ENCODE measurements around the gene MAP7.
"Not testable (repeated sequence)": the region's sequence is repeated elsewhere in the genome, so short reads cannot be mapped to it uniquely, and the experiment has no call there.

The MAP7 gene

DNA sequence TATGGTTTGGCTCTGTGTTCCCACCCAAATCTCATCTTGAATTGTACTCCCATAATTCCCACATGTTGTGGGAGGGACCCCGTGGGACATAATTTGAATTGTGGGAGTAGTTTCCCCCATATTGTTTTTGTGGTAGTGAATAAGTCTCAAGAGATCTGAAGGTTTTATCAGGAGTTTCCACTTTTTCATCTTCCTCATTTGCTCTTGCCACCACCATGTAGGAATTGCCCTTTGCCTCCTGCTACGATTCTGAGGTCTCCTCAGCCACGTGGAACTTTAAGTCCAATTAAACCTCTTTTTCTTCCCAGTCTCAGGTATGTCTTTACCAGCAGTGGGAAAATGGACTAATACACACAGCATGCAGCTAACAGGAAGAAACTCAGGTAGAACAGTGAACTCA is 151.8 kb downstream of the MAP7 start:
- no peak for DNase-seq (ENCODE audit: low read depth in 4 of 4, low spot score in 1 of 4)

DNA sequence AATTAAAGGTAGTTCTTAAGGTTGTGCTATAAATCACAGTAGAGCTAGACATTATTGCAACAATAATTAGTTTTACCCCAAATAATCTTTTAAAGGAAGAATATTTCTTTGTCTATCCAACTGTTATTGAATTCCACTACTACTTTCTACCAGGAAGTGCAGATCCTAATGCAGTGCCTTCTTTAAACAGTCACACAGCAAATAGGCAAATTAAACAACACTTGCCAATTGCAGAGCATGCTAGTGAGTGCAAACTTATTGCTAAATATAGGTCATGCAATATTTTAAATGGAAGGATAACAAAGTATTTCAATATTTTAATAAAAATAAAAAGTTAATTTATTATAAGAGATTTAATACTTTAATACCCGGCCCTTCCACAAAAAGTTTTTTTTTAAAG is 153.3 kb downstream of the MAP7 start:
- DNase-seq (ENCODE audit: low read depth in 4 of 4, low spot score in 1 of 4): no peak

- not testable (repeated sequence) for DNase-seq (ENCODE audit: low read depth in 4 of 4, low spot score in 1 of 4)
Measured at GRCh38 chr6:136390959-136391358, 159.3 kb downstream of the MAP7 start.

- DNase-seq (ENCODE audit: low read depth in 4 of 4, low spot score in 1 of 4): no peak
Measured at GRCh38 chr6:136387316-136387715, 162.9 kb downstream of the MAP7 start.

DNA sequence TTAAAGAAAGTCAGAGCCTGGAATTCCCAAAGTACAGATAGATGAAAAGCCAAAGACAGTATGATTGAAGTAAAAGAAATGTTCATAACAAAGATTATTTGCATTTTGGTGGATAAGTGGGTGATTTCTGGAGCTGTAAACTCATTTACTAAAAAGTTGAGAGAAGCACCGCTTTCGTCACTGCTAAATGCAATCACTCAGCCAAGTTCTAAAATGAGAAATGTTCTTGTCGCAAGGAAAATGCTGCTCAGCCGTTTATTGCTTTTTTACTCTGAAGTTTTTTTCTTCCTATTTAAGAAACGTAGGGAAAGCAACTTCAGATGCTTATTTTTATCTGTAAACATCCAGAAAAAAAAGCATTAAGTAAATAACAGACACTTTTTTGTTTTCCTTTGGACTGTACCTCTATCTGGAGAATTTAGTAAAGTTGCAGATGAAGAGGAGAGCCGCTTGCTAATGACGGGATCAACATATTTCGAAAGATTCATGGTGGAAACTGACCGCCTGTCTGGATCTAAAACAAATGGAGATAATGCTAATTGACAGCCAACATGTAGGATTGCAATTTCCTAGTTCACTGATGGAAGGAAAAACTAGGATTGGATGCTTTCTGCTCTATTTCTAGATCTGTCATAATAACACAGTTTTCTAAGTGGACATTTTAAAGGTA is 166.8 kb downstream of the MAP7 start:
- no peak for DNase-seq (ENCODE audit: low read depth in 4 of 4, low spot score in 1 of 4)

DNA sequence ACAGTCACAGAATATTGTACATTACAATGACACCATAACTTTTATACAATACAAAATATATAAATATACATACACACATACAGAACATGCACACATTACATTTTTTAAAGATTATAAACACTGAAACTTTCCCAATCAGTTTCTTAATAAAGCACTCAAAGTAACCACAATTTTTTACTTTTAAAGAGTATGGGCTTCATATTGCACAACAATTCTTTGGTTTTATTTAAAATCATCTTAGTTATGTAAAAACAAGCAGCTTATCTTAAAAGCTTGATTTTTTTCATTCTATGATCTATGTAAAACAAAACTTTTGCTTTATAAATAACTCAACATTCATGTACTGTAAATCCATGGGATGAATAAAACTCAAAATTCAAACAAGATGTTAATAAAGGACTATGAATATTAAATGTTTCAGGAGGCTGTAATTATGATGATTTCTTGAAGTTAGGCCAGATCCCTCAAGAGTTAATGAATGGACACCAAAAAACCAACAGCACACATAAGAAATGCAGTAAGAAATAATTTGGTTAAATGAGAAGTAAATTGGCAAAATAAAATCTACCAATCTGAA is 167.5 kb downstream of the MAP7 start:
- DNase-seq (ENCODE audit: low read depth in 4 of 4, low spot score in 1 of 4): no peak

GRCh38 chr6:136378888-136379287 is 171.3 kb downstream of the MAP7 start:
- no peak for DNase-seq (ENCODE audit: low read depth in 4 of 4, low spot score in 1 of 4)

- not testable (repeated sequence) for DNase-seq (ENCODE audit: low read depth in 4 of 4, low spot score in 1 of 4)
Measured at GRCh38 chr6:136375836-136376235, 174.4 kb downstream of the MAP7 start.

DNA sequence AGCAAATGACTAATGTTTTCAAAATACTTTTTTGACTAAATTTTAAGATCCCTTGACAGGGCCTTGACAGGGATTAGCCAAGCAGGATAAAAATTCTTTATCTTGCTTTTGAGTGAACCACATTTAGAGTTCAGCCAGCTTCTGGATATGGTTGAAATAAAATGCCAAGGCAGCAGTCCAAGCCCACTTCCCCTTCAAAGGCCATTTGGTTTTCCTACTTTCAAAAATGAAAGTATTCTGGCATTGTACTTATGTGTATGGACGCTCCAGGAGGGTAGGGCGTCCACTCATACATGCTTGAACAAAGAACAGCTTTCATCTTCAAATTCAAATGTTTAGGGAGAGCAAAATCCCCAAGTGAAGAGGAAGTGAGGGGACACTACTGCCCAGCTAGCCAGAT is 178.3 kb downstream of the MAP7 start:
- DNase-seq (ENCODE audit: low read depth in 4 of 4, low spot score in 1 of 4): no peak

DNA sequence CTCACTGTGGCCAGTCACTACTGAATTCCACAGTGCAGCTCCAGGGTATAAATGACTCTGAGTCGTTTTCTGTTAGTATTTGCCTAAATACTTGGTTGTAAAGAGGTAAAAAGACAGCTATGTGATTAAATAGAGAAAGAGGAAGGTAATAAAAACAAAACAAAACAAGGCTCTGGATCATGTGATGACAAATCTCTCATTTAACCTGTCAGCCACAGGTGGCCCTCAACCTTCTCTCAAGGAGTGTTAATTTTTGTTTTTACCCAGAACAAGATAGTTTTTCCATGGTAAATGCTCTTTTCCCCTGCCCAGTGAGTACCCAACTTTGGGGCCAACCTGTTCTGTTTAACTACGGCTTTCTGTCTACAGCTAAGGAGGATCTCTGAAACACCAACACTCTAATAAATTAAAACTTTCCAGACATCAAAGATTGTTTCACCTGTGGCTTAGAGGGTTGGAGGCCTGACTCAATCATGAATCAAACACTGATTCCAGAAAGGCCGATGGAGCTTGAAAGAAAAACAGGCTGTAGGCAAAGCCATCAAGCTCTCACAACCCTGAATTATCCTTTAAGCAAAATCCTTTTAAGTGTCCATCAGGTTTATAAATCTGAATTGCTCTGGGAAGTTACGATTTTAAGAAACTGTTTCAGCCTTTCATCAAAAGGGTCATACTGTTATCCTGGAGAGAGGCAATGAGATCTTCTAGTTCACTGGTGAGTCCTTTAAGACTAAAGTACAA is 179.1 kb downstream of the MAP7 start:
- no peak for DNase-seq (ENCODE audit: low read depth in 4 of 4, low spot score in 1 of 4)

DNA sequence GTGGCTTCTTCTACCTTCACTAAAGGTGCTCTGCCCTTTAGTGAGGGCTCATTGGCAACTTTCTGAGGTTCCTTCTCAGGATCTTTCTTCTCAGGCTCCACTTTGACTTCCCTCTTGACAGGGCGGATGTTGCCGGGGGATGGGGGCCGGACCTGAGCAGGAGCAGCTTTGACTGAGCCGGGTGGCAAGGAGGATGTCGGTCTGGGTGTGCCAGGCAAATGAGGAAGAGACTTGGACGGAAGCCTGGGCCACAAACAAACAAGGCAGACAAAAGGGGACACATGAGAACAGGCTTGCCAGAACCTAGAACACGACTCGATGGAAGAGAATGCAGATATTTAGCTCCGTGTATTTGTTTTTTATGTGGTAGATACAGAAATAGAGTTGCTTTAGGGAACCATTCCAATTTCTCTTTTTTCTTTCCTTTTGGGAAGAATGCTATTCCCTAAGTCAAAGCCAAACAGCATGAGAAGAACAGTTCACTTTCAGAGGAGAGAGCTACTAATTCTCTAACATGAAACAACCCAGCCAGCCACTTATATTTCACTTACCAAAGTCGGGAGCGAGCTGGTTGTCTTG is 184.4 kb downstream of the MAP7 start:
- DNase-seq (ENCODE audit: low read depth in 4 of 4, low spot score in 1 of 4): peak in 1 of 4 experiments; percentile 4

GRCh38 chr6:136362421-136363356 is 187.5 kb downstream of the MAP7 start:
- DNase-seq (ENCODE audit: low read depth in 4 of 4, low spot score in 1 of 4): no peak

DNA sequence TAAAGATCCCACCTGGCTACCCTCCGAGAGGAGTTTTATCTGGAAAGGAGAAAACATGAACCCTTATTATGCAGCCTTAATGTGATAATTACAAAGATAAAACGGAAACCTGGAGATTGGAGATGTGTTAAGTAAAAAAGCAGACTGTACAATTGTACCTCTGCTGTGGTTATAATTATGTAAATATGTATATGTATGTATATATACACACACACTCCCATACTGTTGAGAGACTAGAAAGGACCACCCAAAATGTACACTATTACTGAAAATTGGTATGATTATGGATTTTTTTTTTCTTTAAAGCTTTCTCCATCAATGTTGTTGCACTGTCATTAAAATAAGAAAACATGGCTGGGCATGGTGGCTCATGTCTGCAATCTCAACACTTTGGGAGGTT is 188.4 kb downstream of the MAP7 start:
- no peak for DNase-seq (ENCODE audit: low read depth in 4 of 4, low spot score in 1 of 4)

- DNase-seq (ENCODE audit: low read depth in 4 of 4, low spot score in 1 of 4): no peak
Measured at GRCh38 chr6:136360783-136361182, 189.4 kb downstream of the MAP7 start.

DNA sequence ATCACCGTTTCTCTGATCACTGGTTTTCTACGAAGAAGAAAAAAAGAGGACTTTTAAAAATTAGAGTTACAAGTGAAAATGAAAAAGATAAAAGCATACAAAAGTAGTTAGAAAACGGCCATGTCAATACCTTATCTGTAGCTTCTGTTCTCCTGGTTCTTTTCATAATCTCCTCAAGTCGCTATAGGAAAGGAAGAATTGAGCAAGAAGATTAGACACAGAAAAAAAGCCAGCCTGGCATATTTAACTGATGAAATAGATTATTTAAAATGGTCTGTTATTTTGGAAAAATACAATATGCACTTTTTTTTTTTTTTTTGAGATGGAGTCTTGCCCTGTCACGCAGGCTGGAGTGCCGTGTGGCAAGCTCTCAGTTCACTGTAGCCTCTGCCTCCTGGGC is 190.4 kb downstream of the MAP7 start:
- DNase-seq (ENCODE audit: low read depth in 4 of 4, low spot score in 1 of 4): no peak

GRCh38 chr6:136351518-136352110 is 198.6 kb downstream of the MAP7 start:
- DNase-seq (ENCODE audit: low read depth in 4 of 4, low spot score in 1 of 4): no peak

GRCh38 chr6:136350914-136351313 is 199.3 kb downstream of the MAP7 start:
- no peak for DNase-seq (ENCODE audit: low read depth in 4 of 4, low spot score in 1 of 4)

- DNase-seq (ENCODE audit: low read depth in 4 of 4, low spot score in 1 of 4): no peak
Measured at GRCh38 chr6:136347847-136348246, 202.4 kb downstream of the MAP7 start.

DNA sequence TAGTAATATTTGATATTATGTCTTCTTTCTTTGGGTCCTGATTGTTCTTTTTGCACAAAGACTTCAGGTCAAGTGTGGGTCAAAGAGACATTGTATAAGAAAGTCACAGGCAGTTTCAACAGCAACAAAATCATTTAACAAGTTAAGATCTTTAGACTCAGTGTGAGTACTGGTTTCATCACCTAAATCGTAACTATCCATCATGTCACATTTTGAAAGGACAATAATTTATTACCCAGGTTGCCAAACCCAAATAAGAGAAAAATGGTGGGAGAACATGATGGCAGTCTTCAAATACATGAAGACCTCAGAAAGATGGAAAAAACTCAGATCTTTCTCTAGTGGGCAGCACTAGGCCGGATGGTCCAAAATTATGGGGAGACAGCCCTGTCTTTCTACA is 205.1 kb downstream of the MAP7 start:
- DNase-seq (ENCODE audit: low read depth in 4 of 4, low spot score in 1 of 4): no peak

DNA sequence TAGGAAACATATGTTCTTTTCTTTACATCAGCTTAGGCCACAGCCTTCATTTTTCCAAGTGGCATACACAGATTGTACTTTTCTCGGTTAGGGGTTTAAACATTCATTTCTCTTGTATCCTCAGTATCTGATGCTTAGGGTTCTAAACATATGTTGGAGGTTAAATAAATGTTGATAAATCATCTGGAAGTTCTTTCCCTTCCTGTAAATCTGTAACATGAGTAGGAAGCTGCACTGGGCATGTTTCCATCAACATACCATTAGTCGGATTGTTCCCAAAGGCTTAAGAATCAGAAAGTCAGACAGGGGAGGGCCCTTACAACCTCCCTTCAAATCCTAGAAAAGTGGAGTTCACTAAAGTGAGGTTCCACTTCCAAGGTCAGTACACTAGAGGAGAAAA is 205.8 kb downstream of the MAP7 start:
- DNase-seq (ENCODE audit: low read depth in 4 of 4, low spot score in 1 of 4): no peak

- DNase-seq (ENCODE audit: low read depth in 4 of 4, low spot score in 1 of 4): no peak
Measured at GRCh38 chr6:136343700-136344099, 206.5 kb downstream of the MAP7 start.

Measured in stimulated activated CD4-positive, alpha-beta T cell treated with anti-CD3 and anti-CD28 coated beads, Interleukin-1b, Interleukin-23, amount 100 ng/mL, for 24 hours (primary cell).